HG02870 (cell line): Measurements from ENCODE around the gene PRELID1.
"Not testable (repeated sequence)": the region's sequence is repeated elsewhere in the genome, so short reads cannot be mapped to it uniquely, and the experiment has no call there.

ENCODE experiments used
- ATAC-seq: cut with Tn5 transposase; IDR thresholded peaks from one replicate; pipeline ENCODE4 v1.9.1; 2021; ENCODE audit warnings: mild to moderate bottlenecking, moderate library complexity; ENCODE audit not compliant: unreplicated experiment

PRELID1 gene

DNA sequence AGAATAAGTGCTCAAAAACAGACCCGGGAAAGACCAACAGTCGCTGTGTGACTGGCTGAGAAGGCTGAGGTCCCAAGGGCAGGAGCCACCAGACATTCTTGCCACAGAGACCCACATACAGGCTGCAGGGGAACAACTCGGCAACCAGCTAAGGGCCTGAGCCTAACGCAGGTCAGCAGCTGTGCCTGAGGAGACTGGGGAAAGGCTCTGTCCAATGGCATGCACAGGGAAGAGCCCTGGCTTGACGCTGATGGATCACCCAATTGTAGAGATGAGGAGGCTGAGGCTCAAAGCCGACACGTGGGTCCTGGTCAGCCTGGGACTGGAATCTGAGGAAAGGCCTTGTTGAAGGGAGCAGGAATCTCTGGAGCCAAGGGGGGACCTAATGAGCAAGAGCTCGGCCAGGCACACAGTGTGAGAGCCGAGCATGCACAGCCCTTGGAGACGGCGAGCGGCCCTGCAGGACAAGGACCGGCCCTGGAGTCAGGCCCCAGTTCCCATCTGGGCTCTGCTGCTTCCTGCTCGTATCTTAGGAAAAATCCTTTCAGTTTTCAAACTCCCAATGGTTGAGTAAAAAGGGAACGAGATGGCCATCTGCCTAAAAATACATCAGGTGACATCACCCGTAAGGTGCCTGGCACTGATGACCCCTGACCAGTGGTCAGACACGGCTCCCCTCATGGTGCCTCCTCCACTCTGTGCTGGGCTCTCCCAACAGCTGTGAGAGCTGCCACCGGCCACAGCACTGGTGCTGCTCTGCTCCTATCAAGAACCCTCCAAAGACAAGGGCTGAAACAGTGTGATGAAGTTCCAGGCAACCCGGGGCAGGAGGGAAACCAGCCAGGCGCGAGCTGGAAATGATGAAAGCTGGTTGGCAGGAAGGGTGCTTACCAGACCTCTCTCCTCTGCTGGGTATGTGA lies 31.4 kb downstream of the PRELID1 start:
- ATAC-seq: no peak

DNA sequence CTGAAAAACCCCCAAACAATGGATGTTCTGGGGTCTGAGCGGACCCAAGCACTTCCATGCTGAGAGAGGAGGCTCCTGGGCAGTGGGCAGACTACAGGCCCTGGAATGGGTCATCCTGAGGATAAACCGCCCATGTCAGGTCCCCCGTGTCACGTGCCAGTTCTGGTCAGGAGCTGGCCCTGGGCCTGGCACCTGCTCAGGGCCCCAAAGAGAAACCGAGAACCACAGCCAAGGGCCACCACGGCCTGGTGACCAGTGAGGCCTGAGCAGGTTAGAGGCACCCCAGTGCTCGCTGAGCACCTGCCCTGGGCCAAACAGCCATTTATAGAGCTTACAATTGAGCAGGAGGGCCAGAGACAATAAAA lies 32.1 kb downstream of the PRELID1 start:
- ATAC-seq: no peak

DNA sequence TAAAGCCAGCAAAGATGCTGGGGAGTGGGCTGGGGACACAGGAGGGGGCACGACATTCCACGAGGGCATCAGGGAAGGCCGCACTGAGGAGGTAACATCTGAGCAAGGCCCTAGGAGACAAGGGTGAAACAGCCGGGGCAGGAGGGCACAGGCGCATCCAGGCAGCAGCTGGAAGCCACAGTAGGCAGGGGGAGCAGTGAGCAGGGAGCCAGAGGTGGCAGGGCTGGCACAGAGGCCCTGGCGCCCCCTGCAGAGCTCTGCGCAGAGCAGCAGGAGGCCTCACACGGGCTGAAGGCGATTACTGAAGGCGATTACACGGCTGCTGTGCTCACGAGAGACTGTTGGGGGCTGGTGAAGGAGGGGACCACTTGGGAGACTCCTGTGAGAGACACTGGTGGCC lies 32.5 kb downstream of the PRELID1 start:
- no peak for ATAC-seq

DNA sequence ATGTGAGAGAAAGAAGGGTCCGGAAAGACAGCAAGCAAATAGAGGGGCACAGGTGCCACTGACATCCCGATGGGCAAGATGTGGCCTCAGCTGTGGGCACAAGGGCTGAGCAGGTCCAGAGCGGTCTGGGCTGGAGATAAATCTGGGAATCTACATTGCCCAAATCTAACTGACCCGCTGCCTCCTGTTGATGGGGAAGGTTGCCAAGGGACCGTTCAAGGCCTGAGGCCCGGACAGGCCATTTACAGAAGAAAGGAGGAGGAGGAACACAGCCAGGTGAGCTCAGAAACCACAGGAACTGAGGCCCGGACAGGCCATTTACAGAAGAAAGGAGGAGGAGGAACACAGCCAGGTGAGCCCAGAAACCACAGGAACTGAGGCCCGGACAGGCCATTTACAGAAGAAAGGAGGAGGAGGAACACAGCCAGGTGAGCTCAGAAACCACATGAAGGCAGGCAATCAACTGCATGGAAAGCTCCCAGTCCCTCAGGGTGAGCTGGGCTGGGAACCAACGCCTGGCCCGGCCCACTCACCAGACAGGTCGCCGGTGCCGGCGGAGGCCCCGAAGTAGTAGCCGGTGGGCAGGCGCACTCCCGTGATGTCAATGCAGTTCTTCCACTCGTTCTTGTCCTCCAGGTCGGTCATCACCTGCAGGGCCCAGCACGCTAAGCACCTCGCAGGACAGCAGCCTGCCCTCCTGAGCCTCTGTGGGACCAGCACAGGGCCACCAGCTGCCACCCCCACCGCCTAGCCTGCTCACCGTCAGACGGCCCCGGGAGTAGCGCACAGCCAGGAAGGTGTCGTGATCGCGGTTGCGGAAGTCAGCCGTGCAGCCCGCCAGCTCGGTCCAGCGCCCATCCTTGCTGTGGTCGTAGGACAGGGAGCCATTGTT lies 33.2 kb downstream of the PRELID1 start:
- no peak for ATAC-seq

DNA sequence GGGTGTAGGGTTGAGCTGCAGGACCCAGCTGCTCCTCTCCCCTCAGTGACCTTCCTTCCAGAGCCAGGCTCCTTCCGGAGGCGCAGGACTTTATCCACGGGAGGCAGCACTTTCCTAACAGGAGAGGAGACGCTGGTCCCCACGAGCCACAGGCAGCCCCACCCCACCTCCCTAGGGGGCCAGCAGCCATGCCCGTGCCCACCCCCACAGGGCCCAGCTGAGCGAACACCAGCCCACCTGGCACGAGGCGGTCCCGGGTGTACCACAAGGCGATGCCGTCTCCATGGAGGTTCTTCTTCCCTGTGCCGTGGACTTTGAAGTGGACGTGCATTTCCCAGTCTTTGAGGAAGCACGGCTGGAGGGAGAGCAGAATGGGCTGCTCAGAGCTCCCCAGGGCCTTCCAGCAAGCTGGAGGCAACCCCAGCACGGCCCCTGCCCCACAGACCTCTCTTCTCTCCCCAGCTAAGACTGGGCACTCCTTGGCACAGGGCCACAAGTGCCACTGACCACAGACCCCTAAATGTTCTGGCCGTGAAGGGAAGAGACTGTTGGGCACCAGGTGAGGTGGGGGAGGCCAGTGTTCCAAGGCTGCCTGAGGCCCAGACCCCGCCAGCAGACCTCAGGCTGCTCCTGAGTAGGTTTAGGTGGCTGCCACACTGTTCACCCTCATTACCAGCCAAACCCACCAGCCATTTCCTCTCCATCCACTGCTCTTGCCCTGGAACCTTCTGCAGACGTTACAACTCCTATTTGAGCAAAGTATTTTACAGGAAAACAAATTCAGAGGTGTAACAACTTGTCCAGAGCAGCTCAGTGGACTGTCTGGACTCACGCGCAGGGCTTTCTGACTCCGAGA lies 34.9 kb downstream of the PRELID1 start:
- ATAC-seq: no peak

DNA sequence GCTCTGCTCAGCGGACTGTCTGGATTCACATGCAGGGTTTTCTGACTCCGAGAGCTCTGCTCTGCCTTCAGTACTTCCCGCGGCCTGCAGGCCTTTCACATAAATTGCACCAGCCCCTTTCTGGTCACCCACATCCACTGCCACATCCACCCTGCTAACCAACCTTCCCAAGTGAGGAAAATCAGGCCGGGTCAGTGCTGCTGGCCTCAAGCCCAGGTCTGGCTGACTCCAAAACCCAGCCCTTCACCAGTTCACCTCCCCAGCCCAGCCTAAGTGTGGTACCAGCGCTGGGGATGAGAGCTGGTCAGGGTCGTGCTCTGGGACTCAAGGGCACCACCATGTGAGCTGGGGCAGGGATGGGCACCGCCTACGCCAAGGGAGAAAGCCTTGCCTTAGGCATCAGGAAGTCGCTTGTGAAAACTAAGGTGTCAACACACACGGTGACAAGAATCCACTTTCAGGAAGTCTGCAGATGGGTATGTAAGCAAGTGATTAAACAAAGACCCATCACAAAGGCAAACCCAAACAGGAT lies 35.6 kb downstream of the PRELID1 start:
- no peak for ATAC-seq

DNA sequence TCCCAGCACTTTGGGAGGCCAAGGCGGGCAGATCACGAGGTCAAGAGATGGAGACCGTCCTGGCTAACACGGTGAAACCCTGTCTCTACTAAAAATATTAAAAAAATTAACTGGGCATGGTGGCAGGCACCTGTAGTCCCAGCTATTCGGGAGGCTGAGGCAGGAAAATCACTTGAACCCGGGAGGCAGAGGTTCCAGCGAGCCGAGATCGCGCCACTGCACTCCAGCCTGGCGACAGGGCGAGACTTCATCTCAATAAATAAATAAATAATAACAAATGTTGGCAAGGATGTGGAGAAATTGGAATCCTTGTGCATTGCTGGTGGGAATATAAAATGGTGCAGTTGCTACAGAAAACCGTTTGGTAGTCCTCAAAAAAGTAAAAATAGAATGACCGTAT lies 39.4 kb downstream of the PRELID1 start:
- ATAC-seq: not testable (repeated sequence)

DNA sequence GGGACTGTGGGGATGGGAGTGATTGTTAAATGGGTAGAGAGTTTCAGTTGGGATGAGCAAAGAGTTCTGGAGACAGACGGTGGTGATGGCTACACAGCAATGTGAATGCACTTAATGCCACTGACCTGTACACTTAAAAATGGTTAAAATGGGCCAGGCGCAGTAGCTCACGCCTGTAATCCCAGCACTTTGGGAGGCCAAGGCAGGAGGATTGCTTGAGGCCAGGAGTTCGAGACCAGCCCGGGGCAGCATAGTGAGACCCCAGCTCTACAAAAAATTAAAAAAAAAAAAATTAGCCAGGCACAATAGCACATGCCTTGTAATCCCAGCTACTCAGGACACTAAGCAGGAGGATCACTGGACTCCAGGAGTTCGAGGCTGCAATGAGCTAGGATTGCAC lies 40.2 kb downstream of the PRELID1 start:
- ATAC-seq: no peak

DNA sequence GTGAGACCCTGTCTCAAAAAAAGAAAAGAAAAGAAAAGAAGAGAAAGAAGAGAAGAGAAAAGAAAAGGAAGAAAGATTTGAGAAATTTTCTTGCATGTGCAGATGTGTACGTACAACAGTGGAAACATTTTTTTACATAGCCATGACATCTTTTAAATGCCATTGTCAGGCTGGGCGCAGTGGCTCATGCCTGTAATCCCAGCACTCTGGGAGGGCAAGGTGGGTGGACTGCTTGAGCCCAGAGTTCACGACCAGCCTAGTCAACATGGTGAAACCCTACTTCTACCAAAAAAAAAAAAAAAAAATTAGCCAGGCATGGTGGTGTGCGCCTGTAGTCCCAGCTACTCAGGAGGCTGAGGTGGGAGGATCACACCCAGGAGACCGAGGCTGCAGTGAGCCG lies 41.3 kb downstream of the PRELID1 start:
- ATAC-seq: no peak

DNA sequence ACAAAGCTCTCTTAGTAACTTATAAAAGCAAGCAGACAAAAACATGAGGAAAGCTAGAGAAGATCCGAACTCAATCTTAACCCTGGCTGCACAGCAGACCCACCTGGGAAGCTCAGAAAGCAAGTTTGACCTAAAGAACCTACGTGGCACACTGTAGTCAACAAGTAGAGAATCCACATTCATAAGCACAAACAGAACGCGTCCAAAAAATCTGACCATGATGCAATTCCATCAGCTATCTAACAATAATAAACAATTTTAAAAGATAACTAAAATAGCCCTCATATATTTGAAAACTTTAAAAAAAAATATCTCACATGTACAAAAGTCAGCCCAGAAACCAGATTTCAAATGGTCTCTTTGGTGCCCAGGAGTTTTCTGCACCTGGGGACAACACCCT lies 43.2 kb downstream of the PRELID1 start:
- no peak for ATAC-seq

DNA sequence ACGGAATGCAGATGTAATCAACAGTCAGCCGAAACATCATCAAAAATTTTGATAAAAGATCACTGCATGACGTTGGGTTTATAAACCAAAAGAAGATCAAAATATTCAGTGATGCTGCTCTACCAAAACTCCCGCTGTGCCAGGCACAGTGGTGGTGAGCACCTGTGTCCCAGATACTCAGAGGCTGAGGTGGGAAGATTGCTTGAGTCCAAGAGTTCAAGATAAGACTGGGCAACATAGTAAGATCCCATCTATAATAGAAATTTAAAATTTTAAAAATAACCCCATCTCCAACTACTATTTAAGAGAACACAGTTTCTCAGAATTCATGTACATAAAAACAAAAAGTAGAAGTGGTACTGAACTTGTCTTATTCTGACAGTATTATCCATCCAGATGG lies 44.1 kb downstream of the PRELID1 start:
- ATAC-seq: no peak

DNA sequence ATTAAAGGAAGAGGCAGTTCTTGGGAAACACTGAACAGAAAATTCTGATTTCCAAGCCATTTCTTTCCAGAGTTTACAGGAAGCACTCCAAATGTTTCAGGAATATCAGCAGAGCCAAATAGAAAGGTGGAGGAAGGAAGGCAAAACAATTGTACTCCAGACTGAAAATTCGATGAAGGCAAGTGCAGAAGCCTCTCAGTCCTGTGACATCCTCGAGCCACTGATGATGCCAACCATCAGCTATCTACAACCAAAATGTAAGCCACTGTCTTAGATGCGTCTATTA lies 45.7 kb downstream of the PRELID1 start:
- no peak for ATAC-seq

DNA sequence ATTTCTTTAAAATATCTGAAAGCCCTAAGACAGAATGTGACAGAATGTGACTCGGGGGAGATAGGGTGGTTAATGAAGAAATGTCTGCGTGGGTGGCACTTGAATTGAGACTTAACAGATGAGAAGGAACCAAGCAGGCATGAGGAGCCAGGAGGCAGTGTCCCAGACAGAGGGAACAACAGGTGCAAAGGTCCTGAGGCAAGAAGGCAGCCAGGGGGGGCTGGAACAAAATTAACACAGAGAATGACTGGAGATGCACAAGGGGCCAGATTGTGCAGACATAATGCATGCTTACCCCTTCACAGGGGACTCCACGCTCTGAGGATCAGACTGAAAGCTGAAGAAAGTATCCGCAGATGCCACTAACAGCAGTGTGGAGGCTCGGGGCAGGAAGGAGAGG lies 46.2 kb downstream of the PRELID1 start:
- ATAC-seq: no peak

DNA sequence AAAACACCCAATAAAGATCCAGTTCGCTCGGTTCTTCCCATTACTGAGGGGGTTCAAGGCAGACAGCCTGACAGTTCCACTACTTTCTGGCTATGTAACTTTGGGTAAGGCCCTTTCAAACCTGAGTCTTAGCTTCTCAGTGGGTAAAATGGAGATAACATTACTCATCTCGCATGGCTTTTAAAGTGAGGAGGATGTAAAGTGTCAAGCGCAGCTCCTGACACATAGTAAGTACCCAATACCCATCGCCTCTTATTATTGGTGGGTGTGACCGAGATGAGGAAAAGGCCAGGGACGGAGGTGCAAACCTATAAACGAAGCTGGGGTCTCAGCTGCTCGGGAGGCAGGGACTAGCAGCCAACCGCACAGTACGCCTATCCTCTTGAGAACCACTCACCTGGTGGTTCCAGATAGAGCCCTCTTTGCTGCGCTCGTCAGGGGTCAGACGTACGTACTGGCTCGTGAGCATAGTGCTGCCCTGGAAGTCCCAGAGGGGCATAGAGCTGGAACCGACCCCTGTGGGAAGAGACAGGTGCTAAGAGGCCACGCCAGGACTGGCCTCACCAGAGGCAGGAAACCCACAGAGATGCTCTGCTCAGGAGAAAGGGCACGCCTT lies 47.3 kb downstream of the PRELID1 start:
- ATAC-seq: no peak

DNA sequence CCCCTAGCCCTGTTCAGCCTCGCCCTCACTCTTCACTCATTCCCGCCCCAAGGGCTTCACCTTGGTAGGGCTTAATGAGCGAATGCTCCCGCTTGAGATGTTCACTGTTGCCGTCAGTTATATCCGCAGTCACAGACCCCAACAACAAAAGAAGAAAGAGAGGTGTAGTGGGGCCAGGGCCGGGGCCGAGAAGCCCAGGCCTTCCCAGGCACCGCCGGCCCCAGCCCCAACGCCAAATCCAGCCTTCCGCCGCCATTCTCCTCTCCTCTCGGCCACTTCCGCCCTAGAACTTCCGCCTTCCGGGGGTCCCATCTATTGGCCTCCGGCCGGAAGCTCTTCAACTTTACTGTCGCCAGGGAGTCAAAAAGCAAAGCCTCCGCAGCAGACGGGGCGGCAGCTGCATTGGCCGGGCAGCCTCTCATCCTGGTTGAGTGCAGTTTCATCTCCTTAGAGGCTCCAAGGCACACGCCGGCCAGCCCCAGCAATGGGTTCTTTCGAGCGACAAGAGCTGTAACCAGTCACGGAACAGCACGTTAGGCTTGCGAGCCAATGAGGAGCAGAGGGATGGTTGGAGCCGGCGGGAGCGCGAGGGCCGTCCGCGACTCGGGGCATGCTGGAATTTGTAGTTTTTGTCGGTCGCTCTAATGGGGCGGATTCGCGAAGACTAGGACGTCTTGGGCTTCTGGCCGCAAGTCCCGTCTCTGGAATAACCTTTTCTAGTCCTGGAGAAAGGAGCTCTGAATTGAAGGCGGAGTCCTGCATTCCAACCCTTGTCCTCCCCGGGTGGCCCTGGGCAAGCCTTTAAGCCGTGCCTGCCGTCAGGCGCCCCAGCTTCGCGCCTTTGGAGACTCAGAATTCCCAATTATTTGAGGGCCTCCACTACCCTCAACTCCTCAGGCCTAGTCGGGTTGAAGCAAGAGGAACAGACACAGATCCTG lies 48.1 kb downstream of the PRELID1 start, which contains the start of gene LMAN2:
Gene LMAN2, minus strand, starts transcription at position 277 of the 938 bp plus-strand sequence. Its CDS starts 21 bp downstream, at position 256.
- ATAC-seq: peak; percentile 92

DNA sequence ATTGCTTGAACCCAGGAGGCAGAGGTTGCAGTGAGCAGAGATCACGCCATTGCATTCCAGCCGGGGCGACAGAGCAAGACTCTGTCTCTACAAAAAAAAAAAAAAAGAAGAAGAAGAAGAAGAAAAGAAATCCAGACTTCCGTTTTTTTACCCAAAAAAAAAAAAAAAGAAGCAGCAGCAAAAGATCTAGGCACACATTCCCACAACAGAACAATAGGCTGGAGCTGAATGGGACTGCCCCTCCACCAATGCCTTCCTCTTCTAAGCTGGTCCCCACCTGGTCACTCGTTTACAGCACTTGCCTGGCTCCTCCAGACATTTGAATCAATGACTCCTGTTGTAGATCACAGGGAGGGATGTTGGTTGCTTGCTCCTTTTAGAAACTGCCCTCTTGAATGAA lies 49.5 kb downstream of the PRELID1 start:
- no peak for ATAC-seq

DNA sequence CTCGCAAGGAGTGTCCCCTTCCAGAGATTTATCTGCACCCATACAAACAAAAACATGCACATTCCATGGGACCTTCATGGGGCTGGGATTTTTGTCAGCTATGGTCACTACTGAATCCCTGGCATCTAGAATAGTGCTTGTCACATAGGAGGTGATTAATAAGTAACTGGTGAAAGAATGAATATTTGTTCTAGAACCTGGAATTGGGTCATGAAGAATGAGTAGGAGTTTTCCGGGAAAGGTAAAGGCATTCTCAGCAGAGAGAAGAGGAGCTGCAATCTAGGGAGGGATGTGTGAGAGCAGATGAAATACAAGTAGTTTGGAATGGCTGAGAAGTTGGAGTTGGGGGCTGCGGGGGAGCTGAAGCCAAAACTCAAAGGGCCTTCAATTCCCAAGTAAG lies 50.7 kb downstream of the PRELID1 start:
- ATAC-seq: no peak

DNA sequence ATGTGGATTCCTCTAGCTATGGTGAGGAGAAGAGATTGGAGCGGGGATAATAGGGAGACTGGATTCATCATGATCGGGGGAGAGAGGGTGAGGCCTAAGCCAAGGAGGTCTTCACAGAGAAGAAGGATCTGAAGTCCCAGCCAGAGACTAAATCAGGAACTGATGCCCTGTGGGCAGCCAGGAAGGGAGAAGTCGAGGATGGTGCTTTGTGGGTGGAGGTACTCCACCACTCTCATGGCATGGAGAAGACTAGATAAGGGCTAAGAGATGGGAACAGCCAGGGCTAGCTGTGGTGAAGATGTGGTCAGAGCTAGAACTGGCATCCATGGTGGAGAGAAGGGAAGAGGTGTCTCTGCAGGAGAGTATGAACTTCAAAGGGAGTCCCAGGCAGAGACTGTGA lies 51.1 kb downstream of the PRELID1 start:
- ATAC-seq: no peak

DNA sequence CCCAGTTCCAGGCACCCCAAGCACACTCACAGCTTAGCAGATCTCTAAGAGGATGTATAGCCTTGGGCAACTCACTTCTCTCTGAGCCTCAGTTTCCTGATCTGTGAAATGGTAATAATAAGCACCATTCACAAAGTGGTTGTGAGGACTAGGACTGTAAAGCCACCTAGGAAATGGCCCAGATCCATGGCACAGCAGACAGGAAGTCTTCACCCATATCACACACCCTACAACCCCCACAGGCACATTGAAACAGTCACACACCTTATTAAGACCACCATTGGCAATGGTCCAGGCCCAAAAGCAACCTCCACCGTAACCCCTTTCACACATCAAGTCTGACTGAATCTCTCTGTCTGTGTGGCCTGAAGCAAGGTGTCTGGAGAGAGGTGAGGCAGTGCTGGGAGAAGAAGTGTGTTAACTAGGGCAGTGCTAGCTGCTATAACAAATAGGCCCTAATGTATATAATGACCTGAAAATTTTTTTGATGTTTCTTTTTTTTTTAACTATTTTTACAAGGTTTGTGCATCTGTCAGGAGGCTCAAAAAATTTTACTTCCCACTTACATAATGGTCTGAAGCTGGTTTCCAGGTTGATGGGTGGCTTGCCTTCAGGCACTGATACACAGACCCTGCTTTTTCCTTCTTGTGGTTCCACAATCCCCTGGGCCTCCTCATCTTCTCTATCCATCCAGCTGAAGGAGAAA lies 51.7 kb downstream of the PRELID1 start:
- ATAC-seq: no peak
